OCI-LY7 (cell line): ENCODE data around the gene UPB1.

ENCODE experiments used
- EZH2phosphoT487 ChIP-seq: fragments of 200-600 bp; sonication (generic); IDR thresholded peaks from 2 replicates; pipeline ENCODE4 v1.6.1; 2018; ENCODE audit warnings: low read depth, borderline replicate concordance, mild to moderate bottlenecking, mixed run types, antibody characterized with exemption, low read length, moderate library complexity, mixed read lengths
- TF ChIP-seq, protein P1 (sequence below): fragments of 200-600 bp; sonication (generic); conservative IDR thresholded peaks from 2 replicates; pipeline ENCODE4 v1.5.1; 2014; ENCODE audit warnings: mild to moderate bottlenecking, antibody characterized with exemption, low read length, moderate library complexity, mixed read lengths

DNA sequence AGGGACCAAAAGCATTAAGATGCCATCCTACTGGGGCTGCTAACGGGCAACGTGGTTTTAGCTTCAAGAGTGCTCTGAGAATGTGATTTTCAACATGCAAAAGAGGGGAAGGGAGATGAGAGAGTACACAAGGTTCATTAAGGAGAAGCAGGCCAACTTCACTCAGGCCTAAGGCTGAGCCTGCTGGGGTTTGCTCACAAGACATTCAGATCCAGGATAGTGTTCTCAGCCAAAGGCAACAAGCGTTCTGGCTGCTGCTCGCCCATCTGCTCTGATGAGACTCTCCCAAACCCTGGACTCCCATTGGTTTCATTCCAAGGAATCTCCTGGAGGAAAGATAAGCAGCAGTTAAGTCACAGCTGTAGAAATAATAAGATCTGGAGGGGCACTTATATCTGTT lies 23.6 kb upstream of the UPB1 start:
- TF ChIP-seq, protein P1, sequence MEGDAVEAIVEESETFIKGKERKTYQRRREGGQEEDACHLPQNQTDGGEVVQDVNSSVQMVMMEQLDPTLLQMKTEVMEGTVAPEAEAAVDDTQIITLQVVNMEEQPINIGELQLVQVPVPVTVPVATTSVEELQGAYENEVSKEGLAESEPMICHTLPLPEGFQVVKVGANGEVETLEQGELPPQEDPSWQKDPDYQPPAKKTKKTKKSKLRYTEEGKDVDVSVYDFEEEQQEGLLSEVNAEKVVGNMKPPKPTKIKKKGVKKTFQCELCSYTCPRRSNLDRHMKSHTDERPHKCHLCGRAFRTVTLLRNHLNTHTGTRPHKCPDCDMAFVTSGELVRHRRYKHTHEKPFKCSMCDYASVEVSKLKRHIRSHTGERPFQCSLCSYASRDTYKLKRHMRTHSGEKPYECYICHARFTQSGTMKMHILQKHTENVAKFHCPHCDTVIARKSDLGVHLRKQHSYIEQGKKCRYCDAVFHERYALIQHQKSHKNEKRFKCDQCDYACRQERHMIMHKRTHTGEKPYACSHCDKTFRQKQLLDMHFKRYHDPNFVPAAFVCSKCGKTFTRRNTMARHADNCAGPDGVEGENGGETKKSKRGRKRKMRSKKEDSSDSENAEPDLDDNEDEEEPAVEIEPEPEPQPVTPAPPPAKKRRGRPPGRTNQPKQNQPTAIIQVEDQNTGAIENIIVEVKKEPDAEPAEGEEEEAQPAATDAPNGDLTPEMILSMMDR, result no peak
- TF ChIP-seq EZH2phosphoT487, result no peak
